GM12892 (cell line): ENCODE results near the gene SLC25A25.

Source experiments
- POLR2A ChIP-seq: IDR thresholded peaks from 2 replicates; pipeline ENCODE4 v1.6.1; 2011; ENCODE audit warnings: low read depth, low read length, control low read depth
- POLR2AphosphoS5 ChIP-seq: IDR thresholded peaks from 2 replicates; pipeline ENCODE4 v1.6.1; 2011; ENCODE audit warnings: low read depth, low read length, control low read depth

GRCh38 chr9:128153947-128154695, 86.1 kb downstream of the SLC25A25 start:
- TF ChIP-seq POLR2A (no peak), POLR2AphosphoS5 (no peak)
